Heart right ventricle (tissue), 16 donors: Measurements from ENCODE around the gene ARHGEF19. TPM values are rescaled to one million over a fixed set of nuclear protein-coding genes. Genes with fewer than 3 reads are reported as not detected.

Experiments
- ATAC-seq, 8 donors: fragments of 200-7000 bp; cut with Tn5 transposase; one replicate each; pipeline ENCODE4 v1.9.1; 2020; ENCODE audit warnings: mild to moderate bottlenecking in 8 of 8, moderate library complexity in 8 of 8, moderate number of reproducible peaks in 1 of 8
- DNase-seq, 2 donors: peaks; one replicate each; pipeline ENCODE4 v3.0.0-alpha.2; 2020
- H3K27ac ChIP-seq, 10 donors: fragments of 200-600 bp; sonication (generic) in 2 of 10; one replicate each; pipeline versions ENCODE4 v1.5.0 to v1.8.0; 2020 to 2022; ENCODE audit warnings: mild to moderate bottlenecking in 3 of 10
- H3K27me3 ChIP-seq, 7 donors: fragments of 200-600 bp; one replicate each; pipeline ENCODE4 v1.8.0; 2021 to 2022; ENCODE audit warnings: mild to moderate bottlenecking in 2 of 7
- H3K36me3 ChIP-seq, 9 donors: fragments of 200-600 bp; sonication (generic) in 1 of 9; one replicate each; pipeline versions ENCODE4 v1.5.0 to v1.8.0; 2020 to 2022; ENCODE audit warnings: mild to moderate bottlenecking in 2 of 9
- H3K4me1 ChIP-seq, 9 donors: fragments of 200-600 bp; sonication (generic) in 1 of 9; one replicate each; pipeline versions ENCODE4 v1.5.0 to v1.8.0; 2020 to 2022; ENCODE audit warnings: mild to moderate bottlenecking in 4 of 9
- H3K4me3 ChIP-seq, 10 donors: fragments of 200-600 bp; sonication (generic) in 2 of 10; one replicate each; pipeline versions ENCODE4 v1.5.0 to v1.8.0; 2020 to 2022; ENCODE audit warnings: mild to moderate bottlenecking in 7 of 10, moderate library complexity in 2 of 10
- H3K9me3 ChIP-seq, 11 donors: fragments of 200-600 bp in 10 of 11; sonication (generic) in 2 of 11; one replicate each; pipeline versions ENCODE4 v1.5.0 to v1.8.0; 2013 to 2022; ENCODE audit warnings: mild to moderate bottlenecking in 2 of 11, control low read depth in 1 of 11, moderate library complexity in 1 of 11
- WGBS, 2 donors: extraction: QIAGEN DNeasy Blood & Tissue Kit; methylation state at CpG; one replicate each; pipeline ENCODE4 v1.1.7; 2013; ENCODE audit warnings: inconsistent platforms in 1 of 2; 5-methylcytosine and 5-hydroxymethylcytosine counted together
- intact Hi-C, 10 donors: fragments of 100-400 bp; cut with DNase I; formaldehyde crosslinking; loops; one replicate each; pipeline versions ENCODE4 v1.11.1 to v1.14.2; 2022
- polyA plus RNA-seq, 2 donors: library from polyadenylated mRNA; stranded (reverse); fragments of 200-250 nt; gene quantifications; one replicate each; pipeline ENCODE4 v1.2.3, GENCODE V29; 2013
- total RNA-seq, 10 donors: library from RNA; stranded (reverse); fragmentation: NEBNext Ultra II Directional in 3 of 10; extraction: Animal tissue kit (Norgen Biotek cat#: 25700) in 3 of 10; gene quantifications; one replicate each; pipeline versions ENCODE4 v1.2.1 to v1.2.4, GENCODE V29; 2021 to 2023
- TF ChIP-seq, protein P1 (sequence below), 9 donors: fragments of 200-600 bp; sonication (generic) in 2 of 9; IDR thresholded peaks; one replicate each; pipeline versions ENCODE4 v1.5.0 to v1.8.0; 2021 to 2022; ENCODE audit warnings: antibody characterized with exemption in 9 of 9, mild to moderate bottlenecking in 5 of 9, moderate library complexity in 1 of 9
- donor health status: Arrhythmogenic right ventricular cardiomyopathy.
- donor health status: ischemic (EF 13 %, LVEDD 7.1; RV severe dilation, severe dysfunction).
- donor health status: healthy with polysubstance abuse.
- donor health status: DM: no; HTN: yes; CAD: no.
- donor health status: DM: no; HTN: no; CAD: no.
- donor health status: ischemic (EF 25% LVEDD 6.9; RV normal size, moderate dysfunction).
- donor health status: ischemic (EF 25% LVEDD 5.7; RV mildly dilated, moderate dysfunction).
- donor health status: healthy.
- donor health status: DM: yes; HTN: yes; CAD: no.
- donor health status: Ischemic cardiomyopathy.
- donor health status: ischemic (EF 35%, LVEDD 5.7; RV mildly dilated, moderate dysfunction).
- donor health status: nonischemic (EF 11% LVEDD 7.7; RV severe dilation, severe dysfunction).
- donor health status: DM: yes; HTN: yes; CAD: no.
- donor health status: PGD.
- donor health status: ischemic (EF 29% LVEDD 5.4; RV normal size, mild dysfunction).
- donor health status: nonischemic (EF 23%, LVEDD 6.1; RV moderate dilation, normal function).

Gene ARHGEF19
- total and polyA plus RNA-seq, 12 donors, result 0.49 to 5.4 (median 1.6) TPM

DNA sequence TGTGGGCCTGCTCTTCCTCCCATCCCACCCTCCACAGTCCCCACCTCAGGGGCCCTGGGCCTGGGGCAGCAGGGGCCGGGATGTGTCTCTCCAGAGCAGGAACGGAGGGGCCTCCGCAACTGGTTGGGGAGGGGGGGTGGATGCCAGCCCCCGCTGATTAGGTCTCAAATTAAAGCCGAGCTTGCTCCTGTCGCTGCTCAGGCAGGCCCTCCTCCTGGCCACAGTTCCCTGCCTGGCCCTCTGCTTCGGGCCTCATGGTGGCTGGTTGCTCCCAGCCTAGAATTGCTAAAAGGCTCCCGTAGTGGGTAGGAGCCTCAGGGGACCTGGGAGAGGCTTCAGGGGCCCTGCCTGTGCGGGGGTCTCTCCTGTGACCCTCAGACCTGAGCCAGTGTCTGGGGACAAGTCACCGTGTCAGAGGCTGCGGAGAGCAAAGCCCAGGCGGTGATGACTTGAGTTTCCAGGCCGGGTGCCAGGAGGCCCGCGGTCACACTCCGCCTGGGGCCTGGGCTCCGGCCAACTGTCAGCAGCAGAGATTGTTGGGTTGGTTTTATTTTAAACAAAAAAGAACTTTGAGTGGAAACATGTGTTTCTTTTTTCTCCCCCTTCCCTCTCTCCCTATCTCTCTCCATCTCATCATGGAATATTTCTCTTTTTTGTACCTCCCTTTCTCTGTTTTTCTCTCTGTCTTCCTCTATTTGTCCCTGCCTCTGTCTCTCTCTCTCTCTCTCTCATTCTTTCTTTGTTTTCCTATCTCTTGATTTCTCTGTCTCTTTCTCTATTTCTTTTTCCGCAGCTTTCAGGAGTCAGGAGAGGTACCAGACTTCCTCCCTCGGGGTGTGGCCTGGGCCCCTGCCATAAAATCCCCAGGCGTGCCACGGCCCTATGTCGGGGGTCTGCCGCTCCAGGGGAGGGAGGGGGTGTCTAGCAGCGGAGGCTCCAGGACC lies 36.6 kb downstream of the ARHGEF19 start:
- intact Hi-C loops, result loop anchor here in 2 of 10 donors (2.0 kb wide), 2 partner anchors 17 to 19 kb away; partner anchors contain the start of gene EPHA2 (in 1 of the 2)
- H3K4me3 ChIP-seq, result no peak overlapping the region
- H3K4me1 ChIP-seq, result peaks cover 17 to 57% (median 40%) of the 10 kb centered on the region in 9 donors
- ATAC-seq, result peak; percentile 85 to 96 (median 92)
- no peaks in the 10 kb centered on the region for H3K36me3 ChIP-seq
- no peaks in the 10 kb centered on the region for H3K9me3 ChIP-seq
- TF ChIP-seq, protein P1, sequence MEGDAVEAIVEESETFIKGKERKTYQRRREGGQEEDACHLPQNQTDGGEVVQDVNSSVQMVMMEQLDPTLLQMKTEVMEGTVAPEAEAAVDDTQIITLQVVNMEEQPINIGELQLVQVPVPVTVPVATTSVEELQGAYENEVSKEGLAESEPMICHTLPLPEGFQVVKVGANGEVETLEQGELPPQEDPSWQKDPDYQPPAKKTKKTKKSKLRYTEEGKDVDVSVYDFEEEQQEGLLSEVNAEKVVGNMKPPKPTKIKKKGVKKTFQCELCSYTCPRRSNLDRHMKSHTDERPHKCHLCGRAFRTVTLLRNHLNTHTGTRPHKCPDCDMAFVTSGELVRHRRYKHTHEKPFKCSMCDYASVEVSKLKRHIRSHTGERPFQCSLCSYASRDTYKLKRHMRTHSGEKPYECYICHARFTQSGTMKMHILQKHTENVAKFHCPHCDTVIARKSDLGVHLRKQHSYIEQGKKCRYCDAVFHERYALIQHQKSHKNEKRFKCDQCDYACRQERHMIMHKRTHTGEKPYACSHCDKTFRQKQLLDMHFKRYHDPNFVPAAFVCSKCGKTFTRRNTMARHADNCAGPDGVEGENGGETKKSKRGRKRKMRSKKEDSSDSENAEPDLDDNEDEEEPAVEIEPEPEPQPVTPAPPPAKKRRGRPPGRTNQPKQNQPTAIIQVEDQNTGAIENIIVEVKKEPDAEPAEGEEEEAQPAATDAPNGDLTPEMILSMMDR (IDR thresholded peaks at IDR 0.05), result no peak
- no peaks in the 10 kb centered on the region for H3K27me3 ChIP-seq
- peak overlapping the region; percentile 59 to 91 (median 84) for H3K27ac ChIP-seq
- WGBS, 2 donors, result 12 to 13% methylated on average over 24 of the region's 24 CpGs
- peak; percentile 91 to 92 for DNase-seq

DNA sequence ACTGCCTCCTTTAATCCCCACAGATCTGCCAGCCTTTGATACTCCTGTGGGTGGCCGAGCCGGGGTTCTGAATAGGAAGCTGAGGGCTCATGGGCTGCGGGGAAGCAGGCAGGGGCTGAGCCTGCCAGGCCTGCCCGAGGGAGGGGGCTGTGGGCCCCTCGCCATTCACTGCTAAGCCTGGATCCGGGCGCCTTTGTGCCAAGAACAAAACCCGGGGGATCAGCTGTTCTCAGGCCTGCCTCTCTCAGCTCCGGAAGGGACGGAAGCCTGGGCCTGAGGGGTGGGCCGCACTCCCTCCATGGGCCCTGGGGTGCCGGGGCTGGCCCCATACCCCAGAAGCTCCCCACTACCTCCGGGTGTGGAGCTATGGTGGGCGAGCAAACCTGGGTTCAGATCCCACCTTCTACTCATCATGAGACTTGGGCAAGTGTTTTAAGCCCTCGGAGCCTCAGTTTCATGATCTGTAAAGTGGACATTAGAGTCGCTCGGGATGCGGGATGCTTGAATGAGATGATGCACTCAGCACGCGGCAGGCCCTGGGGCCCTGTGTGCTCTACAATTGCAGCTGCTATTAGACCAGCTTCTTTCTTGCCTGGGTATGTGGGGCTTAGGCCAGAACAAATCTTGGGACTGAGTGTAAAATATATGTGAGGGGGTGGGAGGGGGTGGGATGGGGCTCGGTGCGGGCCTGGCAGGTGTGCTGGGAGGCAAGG lies 37.4 kb downstream of the ARHGEF19 start:
- Histone ChIP-seq H3K4me3 (no peak overlapping the region), H3K27ac (peak overlapping the region; percentile 59 to 91 (median 84)), H3K27me3 (no peaks in the 10 kb centered on the region), H3K4me1 (peaks cover 17 to 51% (median 38%) of the 10 kb centered on the region in 9 donors), H3K9me3 (no peaks in the 10 kb centered on the region), H3K36me3 (no peaks in the 10 kb centered on the region)
- ATAC-seq, result peak in 4 of 8 donors; percentile 2 to 15 (median 4)
- 67 to 70% methylated on average over 22 of the region's 22 CpGs for WGBS, 2 donors
- TF ChIP-seq, protein P1 (IDR thresholded peaks at IDR 0.05), result no peak
- no peak for DNase-seq
- intact Hi-C loops, result loop anchor here in 2 of 10 donors (2.0 kb wide), 2 partner anchors 16 to 18 kb away; partner anchors contain the start of gene EPHA2 (in 1 of the 2)

DNA sequence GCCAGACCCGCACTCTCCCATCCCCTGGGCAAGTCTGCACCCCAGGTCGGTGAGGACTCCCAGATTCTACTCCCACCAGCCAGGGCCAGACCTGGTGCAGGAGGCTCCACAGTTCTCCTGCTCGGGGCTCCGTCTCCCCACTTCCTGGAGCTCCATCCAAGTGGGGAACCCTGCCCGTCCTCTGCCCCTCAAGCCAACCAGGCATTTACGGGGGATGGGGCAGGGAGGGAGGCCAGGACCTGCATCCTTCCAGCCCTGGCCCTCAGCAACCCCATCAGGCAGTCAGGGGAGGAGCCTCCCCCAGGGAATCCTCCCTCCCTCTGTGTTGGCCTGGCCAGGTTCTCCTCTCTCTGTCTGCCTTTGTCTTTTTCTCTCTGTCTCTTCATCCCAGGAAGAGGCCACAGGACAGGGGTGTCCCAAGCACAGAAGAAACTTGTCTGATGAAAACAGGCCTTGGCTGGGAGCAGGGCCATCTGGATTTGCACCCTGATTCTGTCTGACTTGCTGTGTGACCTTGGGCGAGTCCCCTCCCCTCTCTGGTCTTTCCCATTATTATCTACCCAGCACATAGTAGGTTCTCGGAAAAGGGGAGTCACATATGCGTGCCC lies 38.1 kb downstream of the ARHGEF19 start:
- Histone ChIP-seq H3K27me3 (no peaks in the 10 kb centered on the region), H3K27ac (peak overlapping the region in 4 of 10 donors; percentile 81 to 91 (median 86)), H3K4me1 (peaks cover 17 to 51% (median 38%) of the 10 kb centered on the region in 9 donors), H3K9me3 (no peaks in the 10 kb centered on the region), H3K36me3 (no peaks in the 10 kb centered on the region), H3K4me3 (no peak overlapping the region)
- DNase-seq (no peak), ATAC-seq (no peak)
- intact Hi-C loops, result loop anchor here in 2 of 10 donors (2.0 kb wide), 2 partner anchors 16 to 18 kb away; partner anchors contain the start of gene EPHA2 (in 1 of the 2)
- TF ChIP-seq, protein P1 (IDR thresholded peaks at IDR 0.05), result no peak
- WGBS, 2 donors, result 89 to 90% methylated on average over 9 of the region's 9 CpGs
